AG20443 (cell line): ENCODE data around the gene R3HDM1.
"Not testable (repeated sequence)": the region's sequence is repeated elsewhere in the genome, so short reads cannot be mapped to it uniquely, and the experiment has no call there.

Experiments used
- DNase-seq: peaks from one replicate; pipeline ENCODE4 v3.0.0; 2012; ENCODE audit warnings: low spot score, mixed read lengths

The R3HDM1 gene

DNA sequence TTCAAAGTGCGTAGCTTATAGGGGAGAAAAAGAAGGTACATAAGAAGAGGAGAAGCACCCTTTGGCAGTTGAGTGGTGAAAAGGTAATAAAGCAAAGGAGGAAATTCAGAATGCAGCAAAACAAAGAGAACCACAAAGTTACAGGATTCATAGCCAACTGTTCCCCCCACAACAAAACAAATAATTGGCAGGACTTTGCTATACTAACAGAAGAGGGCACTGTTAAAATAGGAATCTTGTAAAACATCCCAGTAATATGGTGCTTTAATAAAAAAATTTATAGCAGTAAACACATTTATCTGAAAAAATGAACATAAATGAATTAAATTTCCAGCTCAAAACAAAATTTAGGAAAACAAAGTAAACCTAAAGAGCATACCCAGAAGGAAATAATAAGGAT, 42.3 kb downstream of the R3HDM1 start:
- no peak for DNase-seq

DNA sequence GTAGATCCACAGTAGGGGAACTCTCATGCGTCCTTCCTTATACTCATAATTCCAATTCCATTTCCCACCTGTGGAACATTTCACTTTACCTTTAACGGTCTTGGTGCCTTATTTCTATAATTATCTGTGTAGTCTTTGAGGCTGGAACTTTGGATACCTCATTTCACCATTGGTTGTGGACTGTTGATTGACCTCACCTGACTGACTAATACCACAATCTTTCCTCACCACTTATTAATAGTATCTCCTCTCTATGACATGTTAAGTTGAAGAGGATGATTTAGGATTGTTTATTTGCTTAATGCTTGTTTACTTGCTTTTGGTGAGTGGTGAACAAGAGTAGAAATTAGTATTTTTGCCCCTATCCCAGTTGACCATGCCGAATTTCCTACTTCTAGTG, 50.0 kb downstream of the R3HDM1 start:
- DNase-seq, result no peak

DNA sequence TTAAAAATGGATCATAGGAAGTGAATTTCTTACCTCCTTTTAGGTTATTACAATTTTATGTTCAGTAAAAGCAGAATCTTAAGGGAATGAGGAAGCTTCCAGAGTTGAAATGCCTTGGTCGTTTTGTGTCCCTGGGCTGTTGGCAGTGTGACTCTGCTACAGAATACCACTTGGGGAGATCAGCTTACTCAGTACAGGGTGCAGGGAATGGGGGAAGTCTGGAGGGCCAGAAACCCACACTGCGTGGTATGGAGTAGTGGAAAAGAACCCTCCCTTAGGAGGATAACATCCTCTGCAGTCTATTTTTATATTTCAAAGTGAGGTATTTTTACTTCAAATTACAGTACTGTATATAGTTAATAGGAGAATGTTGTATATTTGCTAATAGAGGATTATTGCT, 51.1 kb downstream of the R3HDM1 start:
- DNase-seq, result no peak

DNA sequence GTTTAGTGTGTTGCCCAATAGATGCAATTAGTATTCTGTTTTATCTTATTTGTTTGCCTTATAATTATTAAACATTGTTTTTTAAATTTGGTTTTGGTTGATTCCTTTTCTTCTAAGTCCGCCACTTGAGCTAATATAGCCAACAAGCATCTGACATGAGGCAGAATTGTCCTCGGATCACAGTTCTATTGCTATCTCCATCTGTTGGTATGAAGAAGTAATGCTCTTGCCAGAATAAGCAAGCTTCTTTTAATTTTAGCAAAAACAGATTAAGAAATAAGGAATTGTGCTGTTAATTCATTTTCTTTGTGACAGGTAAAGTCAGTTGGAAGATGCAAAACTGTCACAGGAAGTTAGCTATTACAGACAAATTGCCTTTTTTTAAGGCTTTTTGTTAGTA, 54.3 kb downstream of the R3HDM1 start:
- DNase-seq, result no peak

DNA sequence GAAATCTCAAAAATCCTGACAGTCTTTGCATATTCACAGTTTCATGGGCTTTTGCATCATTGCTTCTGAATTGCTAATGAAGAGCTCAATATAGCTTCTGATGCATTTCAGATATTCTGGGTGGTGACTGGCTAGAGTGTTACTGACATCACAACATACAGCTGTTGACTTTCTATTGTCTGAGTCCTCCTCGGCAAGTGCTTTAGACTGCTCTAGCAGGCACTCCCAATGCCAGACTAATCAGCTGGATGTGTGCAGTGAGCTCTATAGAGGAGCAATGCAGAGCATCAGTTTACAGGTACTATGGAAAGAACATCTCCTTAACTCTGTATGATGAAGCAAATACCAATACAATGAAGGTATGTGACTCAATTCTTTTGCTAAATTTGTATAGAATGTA, 54.9 kb downstream of the R3HDM1 start:
- DNase-seq, result no peak

DNA sequence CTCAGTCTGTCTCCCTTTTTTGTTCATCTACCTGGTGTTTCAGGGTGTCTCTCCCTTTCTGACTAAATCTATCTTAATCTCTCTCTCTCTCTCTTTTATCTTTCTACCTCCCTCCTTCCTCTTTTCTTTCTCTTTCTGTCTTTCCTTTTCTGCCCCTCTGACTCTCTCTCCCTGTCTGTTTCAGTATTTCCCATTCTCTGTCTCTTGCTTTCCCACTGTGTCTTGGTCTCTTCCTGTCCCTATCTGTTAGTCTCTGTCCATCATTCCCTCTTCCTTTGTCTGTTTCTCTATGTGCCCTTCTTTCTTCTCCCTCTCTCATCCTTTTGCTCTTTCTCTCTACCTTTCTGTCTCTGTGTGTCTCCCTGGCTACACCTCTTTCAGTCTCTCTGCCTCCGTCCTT, 56.7 kb downstream of the R3HDM1 start:
- no peak for DNase-seq

DNA sequence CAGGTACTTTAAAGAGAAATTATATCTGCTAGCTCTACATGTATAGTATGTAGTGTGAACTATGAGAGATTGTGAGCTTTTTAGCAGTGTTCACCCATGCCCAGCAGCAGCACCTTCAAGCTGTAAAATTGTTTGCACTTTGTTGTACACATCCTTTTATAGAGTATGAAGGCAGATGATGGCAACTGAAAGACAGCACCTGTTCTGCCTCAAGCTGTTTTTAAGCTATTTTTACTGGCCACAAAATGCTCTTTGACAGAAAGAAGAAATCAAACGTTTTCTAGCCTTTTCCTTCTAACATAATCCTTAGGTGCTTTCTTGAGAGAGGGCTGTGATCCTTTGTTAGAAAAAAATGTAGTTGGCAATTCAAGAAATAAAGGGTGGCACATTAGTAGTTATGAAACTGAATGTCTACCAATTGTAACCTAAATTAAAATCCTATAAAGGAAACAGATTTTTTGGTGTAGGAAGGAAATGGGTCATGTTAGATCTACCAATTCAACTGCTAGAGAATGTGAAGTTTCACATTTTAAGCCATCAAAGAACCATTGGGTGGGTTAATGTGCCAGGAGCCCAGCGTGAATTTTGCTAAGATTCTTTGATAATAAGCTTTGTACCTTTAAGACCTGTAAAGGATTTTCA, 59.5 kb downstream of the R3HDM1 start:
- no peak for DNase-seq

DNA sequence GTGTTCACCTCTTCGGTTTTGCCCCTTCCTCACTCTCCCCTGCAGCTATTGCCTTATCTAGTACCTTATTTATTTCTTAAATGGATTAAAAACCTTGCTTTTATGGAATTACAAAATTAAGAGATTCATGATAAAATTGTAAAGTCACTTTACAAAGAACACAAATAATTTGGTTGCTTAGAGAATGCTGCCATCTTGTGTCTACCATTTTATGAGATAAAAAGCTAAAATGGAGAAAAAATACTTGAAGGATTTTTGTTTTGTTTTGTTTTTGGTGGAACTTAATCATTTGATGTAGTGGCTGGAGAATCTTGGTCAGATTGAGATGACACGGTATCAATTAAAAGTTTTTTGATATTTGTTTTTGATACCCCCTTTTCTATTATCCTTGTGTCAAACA, 69.6 kb downstream of the R3HDM1 start:
- no peak for DNase-seq

DNA sequence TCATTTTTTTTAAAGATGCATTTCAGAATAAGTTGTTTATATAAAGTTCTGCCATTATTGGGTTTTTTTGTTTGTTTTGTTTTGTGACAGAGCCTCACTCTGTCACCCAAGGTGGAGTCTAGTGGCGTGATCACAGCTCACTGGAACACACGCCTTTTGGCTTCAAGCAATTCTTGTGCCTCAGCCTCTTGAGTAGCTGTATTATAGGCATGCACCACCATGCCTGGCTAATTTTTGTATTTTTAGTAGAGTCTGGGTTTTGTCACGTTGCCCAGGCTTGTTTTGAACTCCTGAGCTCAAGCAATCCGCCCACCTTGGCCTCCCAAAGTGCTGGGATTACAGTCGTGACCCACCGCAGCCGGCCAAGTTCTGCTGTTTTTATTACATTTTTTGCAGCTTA, 72.3 kb downstream of the R3HDM1 start:
- no peak for DNase-seq

DNA sequence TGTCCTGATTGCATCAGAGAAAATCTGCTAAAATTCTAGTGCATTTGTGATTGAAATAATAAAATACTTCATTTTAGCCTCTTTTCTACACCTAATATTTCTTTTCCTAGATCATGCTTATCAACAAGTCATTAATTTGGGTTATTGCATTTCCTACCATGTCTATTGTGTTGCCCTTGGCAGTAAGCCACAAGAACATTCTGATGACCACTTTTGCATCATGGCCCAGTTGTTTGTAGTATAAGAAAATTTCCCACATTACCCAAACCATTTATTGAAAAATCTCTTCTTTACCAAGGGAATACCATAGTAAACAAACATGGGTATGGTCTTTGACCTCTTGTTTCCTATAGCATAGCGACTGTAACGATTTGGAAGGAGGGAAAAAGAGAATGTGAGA, 76.3 kb downstream of the R3HDM1 start:
- no peak for DNase-seq

DNA sequence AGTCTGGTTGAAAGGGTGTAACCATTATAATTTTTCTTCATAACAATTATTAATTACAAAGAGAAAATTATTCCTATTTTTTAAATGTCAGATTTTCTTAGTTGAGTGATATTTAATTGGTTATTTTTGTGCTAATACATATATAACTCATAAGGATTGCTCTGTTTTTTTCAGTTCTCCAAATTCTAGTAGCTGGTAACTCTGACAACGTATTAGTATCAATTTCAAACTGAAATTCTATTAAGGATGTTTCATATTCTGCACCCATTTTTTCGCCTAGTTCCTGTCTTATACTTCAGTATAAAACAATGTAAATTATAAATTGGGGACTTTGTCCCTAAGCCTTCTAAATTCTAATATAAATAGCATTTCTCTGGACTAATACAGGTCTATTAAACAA, 81.0 kb downstream of the R3HDM1 start:
- no peak for DNase-seq

DNA sequence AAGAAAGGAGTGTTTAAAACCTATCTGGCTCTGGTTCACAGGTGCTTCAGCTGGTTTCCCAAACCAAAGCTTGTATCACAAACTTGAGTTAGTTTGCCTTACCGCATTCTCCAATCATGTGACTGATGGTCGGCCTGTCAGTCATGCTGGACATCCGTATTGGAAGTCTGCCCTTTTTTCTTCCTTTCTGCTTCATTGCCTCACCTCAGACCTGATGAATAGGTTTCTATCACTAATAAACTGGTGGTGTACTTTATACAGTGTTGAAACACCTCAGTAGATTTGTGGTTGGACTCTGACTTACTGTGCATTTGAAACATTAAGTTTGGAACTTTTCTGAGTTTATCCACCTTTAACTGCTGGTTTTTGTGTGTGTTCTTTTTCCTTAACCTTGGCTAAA, 84.1 kb downstream of the R3HDM1 start:
- DNase-seq, result no peak

DNA sequence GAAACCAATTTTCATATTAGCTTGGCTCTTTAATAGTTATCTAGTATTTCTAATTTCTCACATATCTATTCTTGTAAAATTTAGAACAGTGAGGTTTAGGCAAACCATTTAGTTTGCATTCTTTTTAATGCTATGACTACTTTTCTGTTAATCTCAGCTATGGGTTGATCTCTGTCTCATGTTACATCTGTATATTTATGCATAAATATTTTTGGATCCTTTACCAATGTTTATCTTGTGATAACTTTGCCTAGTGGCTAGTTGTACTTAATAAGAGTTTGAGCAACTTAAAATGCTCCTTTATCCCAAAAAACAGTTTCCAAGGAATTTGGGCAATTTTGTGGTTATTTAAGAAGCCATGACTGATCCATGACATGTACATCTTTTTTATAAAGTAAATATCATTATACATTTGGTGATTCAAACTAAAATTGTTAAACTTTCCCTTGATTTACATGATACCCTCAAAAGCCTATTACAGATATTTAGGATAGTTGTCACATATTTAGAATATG, 86.3 kb downstream of the R3HDM1 start:
- no peak for DNase-seq

DNA sequence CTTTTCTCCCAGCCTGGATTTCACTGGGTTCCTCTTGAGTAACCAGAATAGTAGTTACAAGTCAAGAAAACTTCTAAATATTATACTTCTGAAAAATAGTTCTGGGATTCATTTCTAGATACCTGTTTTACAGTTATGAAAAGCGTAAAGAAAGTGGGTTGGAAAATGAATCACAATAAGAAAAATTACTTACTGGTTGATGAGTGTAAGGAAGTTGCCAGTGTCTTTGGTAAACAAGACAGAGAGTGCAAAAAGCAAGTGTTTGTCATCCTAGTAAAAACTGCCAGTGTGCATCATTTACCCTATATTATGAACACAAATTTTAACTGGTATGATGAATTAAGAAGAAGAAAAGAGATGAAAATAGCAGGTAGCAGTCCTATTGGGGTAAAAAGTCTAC, 88.9 kb downstream of the R3HDM1 start:
- DNase-seq, result no peak

DNA sequence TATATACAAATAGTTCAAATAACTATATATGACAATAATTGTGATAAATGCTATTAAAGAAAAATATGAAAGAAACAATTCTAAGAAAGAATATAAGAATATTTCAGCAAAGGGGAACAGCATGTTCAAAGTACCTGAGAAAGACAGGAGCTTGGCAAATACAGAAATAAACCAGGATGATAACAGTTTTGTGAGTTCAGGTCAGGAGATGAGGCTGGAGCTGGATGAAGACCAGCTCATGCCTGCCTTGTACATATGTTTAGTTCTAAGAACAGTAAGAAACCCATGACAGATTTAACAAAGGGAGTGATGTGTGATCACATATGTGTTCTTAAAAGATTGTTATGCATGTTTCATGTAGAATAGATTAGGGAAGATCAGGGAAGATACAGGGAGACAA, 98.2 kb downstream of the R3HDM1 start:
- DNase-seq, result no peak

DNA sequence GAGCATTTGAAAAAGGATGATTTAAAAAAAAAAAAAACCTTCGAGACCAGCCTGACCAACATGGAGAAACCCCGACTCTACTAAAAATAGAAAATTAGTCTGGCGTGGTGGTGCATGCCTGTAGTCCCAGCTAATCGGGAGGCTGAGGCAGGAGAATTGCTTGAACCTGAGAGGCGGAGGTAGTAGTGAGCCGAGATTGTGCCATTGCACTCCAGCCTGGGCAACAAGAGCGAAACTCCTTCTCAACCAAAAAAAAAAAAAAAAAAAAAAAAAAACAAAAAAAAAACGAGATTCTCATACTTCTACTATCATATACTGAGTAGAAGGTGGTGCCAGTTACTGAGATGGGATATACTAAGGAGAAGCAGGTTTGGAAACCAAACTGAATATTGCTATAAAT, 98.8 kb downstream of the R3HDM1 start:
- not testable (repeated sequence) for DNase-seq

DNA sequence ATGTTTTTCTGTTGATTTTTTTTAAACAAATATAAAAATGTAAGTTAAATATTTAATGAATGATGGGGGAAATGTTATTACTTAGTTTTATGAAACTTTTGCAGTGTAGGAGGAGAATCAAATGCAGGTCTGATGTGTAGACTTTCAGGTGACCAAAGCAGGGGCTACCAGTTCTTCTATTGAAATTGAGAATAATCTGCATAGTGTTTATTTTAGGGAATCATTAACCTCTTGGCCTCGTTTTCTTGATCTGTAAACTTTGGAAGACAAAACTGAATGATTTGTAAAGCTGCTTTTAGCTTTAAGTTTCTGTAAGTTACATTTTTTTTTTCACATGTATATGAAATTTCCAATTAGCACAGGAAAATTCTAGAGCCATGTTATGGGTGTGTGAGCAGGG, 99.2 kb downstream of the R3HDM1 start:
- no peak for DNase-seq

DNA sequence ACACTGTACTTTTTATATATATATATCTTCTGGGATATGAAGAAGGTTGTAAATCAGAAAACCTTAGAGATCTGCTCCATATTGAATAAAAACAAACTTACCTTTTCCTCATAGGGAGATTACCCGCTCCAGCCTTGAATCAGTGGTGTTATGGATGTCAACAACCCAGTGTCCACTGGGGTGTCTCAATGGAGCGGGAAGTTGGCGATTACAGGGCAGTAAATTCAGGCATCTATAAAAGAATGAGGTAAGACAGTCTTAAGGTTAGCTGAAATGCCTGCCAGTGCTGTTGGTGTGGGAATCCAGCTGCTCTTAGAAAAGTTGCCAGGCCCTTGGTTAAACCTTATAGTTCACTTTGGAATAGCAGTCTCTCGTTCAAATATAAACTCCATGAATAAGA, 102.3 kb downstream of the R3HDM1 start:
- DNase-seq, result no peak

DNA sequence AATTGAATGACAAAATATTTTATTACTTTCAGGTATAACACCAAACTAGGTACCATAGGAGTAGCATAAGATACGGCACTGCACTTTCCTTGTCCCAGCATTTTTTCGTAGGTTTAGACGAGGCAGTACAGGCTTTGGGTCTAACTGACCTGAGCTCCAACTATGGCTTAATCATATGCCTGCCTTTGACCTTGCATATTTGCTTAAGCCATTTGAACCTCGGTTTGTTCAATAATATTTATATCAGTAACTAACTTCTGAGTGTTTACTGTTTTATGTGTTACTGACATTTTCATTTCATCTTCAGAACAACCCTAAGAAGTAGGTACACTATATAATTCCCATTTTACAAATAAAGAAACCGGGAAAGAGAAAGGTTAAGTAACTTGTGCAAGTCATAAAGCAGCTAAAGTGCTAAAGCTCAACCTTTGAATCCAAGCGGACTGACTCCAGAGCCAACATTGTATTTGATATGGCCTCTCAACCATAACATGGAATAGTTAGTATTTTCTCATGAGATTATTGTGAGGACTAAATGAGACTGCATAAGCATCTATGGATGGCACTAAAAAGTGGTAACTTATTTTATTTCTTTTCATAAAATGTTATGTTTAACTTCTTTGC, 104.0 kb downstream of the R3HDM1 start:
- DNase-seq, result no peak

DNA sequence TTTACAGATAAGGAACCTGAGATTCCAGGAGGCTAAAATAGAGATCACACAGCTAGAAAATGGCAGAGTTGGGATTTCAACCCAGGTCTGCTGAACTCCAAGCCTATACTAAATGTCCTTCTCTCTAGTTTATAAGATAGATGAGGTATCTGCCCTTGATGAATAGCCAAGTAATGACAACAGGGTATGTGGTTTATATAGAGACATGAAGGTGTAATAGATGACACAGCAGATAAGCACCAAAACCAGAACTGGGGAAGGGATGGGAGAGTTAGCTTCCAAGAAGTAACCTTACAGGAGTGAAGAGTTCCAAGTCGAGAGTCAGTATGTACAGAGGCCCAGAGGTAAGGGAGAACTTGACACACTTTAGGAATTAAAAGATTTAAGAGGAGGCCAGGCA, 105.7 kb downstream of the R3HDM1 start:
- DNase-seq, result no peak

DNA sequence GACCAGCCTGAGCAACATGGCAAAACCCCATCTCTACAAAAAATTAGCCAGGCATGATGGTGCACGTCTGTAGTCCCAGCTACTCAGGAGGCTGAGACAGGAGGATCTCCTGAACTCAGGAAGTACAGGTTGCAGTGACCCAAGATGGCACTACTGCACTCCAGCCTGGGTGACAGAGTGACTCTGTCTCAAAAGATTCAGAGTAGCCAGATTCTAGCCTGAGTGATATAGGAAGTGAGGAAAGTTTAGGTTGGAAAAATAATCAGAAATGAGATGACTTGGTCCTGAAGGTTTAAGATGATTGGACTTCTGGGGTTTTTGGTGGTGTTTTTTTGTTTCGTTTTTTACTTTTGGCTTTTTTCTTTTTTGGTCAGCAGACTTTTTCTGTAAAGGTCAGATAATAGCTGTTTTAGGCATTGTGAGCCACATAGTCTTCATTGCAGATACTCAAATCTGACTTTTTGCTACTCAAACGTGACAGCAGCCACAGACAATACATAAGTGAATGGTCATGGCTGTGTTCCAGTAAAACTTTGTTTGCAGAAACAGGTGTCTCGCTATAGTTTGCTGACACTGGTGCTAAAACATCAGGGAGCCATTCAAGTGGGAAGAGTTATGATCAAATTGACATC, 106.3 kb downstream of the R3HDM1 start:
- no peak for DNase-seq

DNA sequence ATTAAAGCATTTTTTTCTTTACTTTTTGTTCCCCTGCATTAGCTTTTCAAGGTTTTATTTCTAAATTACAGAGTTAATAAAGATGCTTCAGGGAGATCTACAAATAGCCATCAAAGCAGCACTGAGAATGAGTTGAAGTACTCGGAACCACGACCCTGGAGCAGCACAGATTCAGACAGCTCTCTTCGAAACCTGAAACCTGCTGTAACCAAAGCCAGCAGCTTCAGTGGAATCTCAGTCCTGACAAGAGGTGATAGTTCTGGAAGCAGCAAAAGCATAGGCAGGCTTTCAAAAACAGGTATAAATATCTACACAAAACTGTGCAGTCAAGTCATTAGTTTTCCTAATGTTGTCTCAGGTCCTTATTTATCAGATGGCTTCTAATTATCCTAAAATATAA, 107.5 kb downstream of the R3HDM1 start:
- DNase-seq, result no peak

DNA sequence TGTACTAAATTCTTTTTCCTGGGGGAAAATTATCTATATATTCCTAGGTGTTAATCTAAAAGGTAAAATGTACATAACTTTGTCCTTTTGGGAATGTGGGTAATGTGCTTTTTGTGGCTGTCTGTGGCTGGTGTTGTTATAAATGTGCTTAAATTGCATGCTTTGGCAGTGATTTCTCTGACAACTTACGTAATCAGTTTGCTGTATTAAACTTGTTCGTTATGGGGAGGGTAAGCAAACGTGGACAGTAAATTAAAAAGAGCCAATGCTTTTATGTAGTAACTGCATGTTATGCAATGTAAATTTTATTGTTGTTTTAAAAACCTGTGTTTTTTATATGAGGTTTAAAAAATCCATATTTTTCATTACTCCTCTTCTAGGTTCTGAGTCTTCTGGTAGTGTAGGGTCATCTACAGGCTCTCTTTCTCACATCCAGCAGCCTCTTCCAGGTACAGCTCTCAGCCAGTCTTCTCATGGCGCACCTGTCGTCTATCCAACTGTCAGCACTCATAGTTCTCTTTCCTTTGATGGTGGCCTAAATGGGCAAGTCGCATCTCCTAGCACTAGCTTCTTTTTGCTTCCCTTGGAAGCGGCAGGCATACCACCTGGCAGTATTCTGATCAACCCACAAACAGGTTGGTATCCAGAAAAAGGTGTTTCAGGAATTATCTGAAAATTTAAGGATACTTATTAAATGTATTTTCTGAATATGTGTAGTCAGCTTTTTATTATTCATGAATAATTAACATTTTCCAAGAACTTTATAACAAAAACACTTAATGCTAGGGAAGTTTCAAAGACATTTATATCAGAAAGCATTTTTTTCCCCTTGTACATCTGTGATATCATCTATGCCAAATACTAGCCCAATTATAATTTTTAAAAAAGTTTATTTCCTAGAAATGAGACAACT, 110.1 kb downstream of the R3HDM1 start:
- DNase-seq, result no peak
